OCI-LY7 (cell line): Measurements from ENCODE around the gene MROH7.

ENCODE experiments used
- EZH2phosphoT487 ChIP-seq: fragments of 200-600 bp; sonication (generic); IDR thresholded peaks from 2 replicates; pipeline ENCODE4 v1.6.1; 2018; ENCODE audit warnings: low read depth, borderline replicate concordance, mild to moderate bottlenecking, mixed run types, antibody characterized with exemption, low read length, moderate library complexity, mixed read lengths
- TF ChIP-seq, protein P1 (sequence below): fragments of 200-600 bp; sonication (generic); conservative IDR thresholded peaks from 2 replicates; pipeline ENCODE4 v1.5.1; 2014; ENCODE audit warnings: mild to moderate bottlenecking, antibody characterized with exemption, low read length, moderate library complexity, mixed read lengths

DNA sequence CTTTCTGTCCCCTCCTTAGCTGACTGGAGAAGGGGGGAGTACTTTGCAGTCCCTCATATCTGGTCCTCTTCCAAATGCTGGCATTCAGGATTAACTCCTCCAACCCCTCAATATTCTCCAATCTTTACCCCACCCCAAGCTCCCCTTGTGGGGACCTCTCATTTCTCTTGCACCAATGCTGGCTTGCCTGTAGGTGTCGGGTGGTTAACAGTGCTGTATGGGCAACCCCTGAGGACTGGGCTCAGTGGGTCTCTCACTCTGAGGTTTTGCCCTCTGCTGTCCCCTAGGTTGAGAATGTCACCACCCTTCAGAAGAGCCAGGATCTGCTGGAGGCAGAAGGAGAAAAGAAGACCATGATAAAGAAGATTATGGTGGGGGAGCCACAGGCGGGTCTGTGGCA, 27.0 kb downstream of the MROH7 start:
- TF ChIP-seq, protein P1, sequence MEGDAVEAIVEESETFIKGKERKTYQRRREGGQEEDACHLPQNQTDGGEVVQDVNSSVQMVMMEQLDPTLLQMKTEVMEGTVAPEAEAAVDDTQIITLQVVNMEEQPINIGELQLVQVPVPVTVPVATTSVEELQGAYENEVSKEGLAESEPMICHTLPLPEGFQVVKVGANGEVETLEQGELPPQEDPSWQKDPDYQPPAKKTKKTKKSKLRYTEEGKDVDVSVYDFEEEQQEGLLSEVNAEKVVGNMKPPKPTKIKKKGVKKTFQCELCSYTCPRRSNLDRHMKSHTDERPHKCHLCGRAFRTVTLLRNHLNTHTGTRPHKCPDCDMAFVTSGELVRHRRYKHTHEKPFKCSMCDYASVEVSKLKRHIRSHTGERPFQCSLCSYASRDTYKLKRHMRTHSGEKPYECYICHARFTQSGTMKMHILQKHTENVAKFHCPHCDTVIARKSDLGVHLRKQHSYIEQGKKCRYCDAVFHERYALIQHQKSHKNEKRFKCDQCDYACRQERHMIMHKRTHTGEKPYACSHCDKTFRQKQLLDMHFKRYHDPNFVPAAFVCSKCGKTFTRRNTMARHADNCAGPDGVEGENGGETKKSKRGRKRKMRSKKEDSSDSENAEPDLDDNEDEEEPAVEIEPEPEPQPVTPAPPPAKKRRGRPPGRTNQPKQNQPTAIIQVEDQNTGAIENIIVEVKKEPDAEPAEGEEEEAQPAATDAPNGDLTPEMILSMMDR, result no peak
- no peak for TF ChIP-seq EZH2phosphoT487
